Epithelial cell of prostate (primary cell): ENCODE results near the gene ARHGAP24.
"Not testable (repeated sequence)": the region's sequence is repeated elsewhere in the genome, so short reads cannot be mapped to it uniquely, and the experiment has no call there.

ENCODE experiments used
- DNase-seq: peaks from one replicate; pipeline ENCODE4 v3.0.0-alpha.2; 2011; ENCODE audit warnings: low read depth, low spot score
- H3K27ac ChIP-seq: fragments of 450-650 bp; 2 replicates; pipeline ENCODE4 v1.5.1; 2017; ENCODE audit warnings: mild to moderate bottlenecking

Gene ARHGAP24

GRCh38 chr4:86021671-86022070, 546.7 kb downstream of the ARHGAP24 start:
- not testable (repeated sequence) for DNase-seq, H3K27ac ChIP-seq

- no peak for DNase-seq
- H3K27ac ChIP-seq, result no peak overlapping the region
Observed at GRCh38 chr4:86026720-86027119, 551.8 kb downstream of the ARHGAP24 start.

- H3K27ac ChIP-seq, result peak overlapping the region; percentile 90
- DNase-seq, result no peak
Observed at GRCh38 chr4:86031927-86032326, 557.0 kb downstream of the ARHGAP24 start.

GRCh38 chr4:86032476-86033022, 557.6 kb downstream of the ARHGAP24 start:
- DNase-seq, result peak; percentile 89

GRCh38 chr4:86033171-86033570, 558.2 kb downstream of the ARHGAP24 start:
- peak; percentile 12 for DNase-seq
- H3K27ac ChIP-seq, result peak overlapping the region; percentile 90

More at GRCh38 chr4:86032476-86033022, 557.6 kb downstream of the ARHGAP24 start:
- peak overlapping the region; percentile 90 for H3K27ac ChIP-seq

GRCh38 chr4:86034616-86035015, 559.7 kb downstream of the ARHGAP24 start:
- H3K27ac ChIP-seq, result peak overlapping the region; percentile 88
- no peak for DNase-seq

GRCh38 chr4:86035688-86036087, 560.7 kb downstream of the ARHGAP24 start:
- no peak for DNase-seq
- peak overlapping the region; percentile 88 for H3K27ac ChIP-seq

- DNase-seq, result no peak
- peak overlapping the region; percentile 88 for H3K27ac ChIP-seq
Observed at GRCh38 chr4:86036736-86037135, 561.8 kb downstream of the ARHGAP24 start.

GRCh38 chr4:86038037-86038436, 563.1 kb downstream of the ARHGAP24 start:
- DNase-seq, result no peak
- peak overlapping the region; percentile 88 for H3K27ac ChIP-seq

- DNase-seq, result no peak
- no peak overlapping the region for H3K27ac ChIP-seq
Observed at GRCh38 chr4:86043755-86044592, 569.0 kb downstream of the ARHGAP24 start.

GRCh38 chr4:86044593-86044985, 569.6 kb downstream of the ARHGAP24 start:
- DNase-seq, result no peak
- H3K27ac ChIP-seq, result no peak overlapping the region

GRCh38 chr4:86048426-86048825, 573.5 kb downstream of the ARHGAP24 start:
- no peak for DNase-seq
- H3K27ac ChIP-seq, result no peak overlapping the region

GRCh38 chr4:86050496-86050895, 575.5 kb downstream of the ARHGAP24 start:
- no peak for DNase-seq

More at GRCh38 chr4:86050496-86050895, 575.5 kb downstream of the ARHGAP24 start:
- no peak overlapping the region for H3K27ac ChIP-seq
